ENCODE measurements around the gene NACAD. TPM values are rescaled to one million over a fixed set of nuclear protein-coding genes. Genes with fewer than 3 reads are reported as not detected.
"Not testable (repeated sequence)": the region's sequence is repeated elsewhere in the genome, so short reads cannot be mapped to it uniquely, and the experiment has no call there.

Gene NACAD
- total RNA-seq, 1 donor from 2014 or later = 1.0 TPM

DNA sequence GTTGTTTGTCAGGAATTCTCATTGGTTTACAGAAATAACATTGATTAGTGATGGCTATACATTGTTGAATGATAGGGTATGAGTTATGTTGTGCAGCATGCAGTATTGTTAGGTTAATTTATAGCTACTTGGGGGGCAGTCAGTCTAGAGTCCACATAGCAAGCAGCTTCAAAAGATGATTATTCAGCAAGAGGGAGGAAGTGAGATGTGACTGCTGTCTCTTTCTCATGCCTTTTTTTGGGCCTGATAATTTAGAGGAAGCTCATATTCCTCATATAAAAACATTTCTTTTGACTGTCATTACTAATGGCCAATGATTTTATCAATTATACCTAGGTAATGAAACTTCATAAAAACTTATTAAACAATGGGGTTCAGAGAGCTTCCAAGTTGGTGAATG is 26.2 kb upstream of the NACAD start:
- Histone ChIP-seq H3K27me3 (ENCODE audit: control insufficient read depth in 3 of 3, insufficient read depth in 3 of 3, low read length in 3 of 3) (peaks cover 0 to 4% (median 0%) of the 10 kb centered on the region in 3 donors), H3K4me1 (ENCODE audit: control insufficient read depth in 3 of 3, insufficient read depth in 3 of 3, low read length in 3 of 3) (peaks cover 8 to 22% (median 9%) of the 10 kb centered on the region in 3 donors), H3K9ac (ENCODE audit: low read depth in 1 of 3, low read length in 3 of 3) (no peak overlapping the region), H3K9me3 (ENCODE audit: control insufficient read depth in 3 of 3, low read length in 3 of 3) (no peaks in the 10 kb centered on the region), H3K27ac (ENCODE audit: low read depth, low read length) (no peak overlapping the region), H3K4me3 (ENCODE audit: low read length in 3 of 3) (no peak overlapping the region), H3K36me3 (ENCODE audit: control insufficient read depth in 3 of 3, insufficient read depth in 3 of 3, low read length in 3 of 3) (no peaks in the 10 kb centered on the region)

DNA sequence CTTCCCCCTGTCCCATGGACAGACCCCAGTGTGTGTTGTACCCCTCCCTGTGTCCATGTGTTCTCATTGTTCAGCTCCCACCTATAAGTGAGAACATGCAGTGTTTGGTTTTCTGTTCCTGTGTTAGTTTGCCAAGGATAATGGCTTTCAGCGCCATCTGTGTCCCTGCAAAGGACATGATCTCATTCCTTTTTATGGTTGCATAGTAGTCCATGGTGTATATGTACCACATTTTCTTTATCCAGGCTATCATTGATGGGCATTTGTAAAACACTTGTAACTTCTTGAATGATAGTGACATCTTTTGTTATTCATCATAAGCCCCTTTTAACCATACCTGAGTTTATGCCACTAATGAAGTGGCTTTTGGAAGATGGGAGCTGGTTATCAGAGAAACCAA is 25.5 kb upstream of the NACAD start:
- not testable (repeated sequence) for H3K9me3 ChIP-seq (ENCODE audit: control insufficient read depth in 3 of 3, low read length in 3 of 3)

DNA sequence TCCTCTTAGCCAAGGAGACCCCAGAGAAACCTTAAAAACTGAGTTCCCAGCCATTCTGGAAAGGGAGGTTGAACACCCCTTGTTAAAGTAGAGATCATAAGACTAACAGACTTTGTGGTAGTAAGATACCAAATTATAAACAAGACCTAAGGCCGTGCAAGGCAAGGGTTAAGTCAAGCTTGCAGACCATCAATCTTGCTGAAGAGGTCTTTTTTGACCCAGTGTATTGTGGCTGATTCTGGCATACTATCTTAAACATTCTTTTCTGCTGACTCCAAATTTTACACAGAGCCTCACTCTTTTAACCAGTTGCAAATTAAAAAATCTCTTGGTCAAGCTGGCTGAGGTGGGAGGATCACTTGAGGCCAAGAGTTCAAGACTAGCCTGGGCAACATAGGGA is 23.9 kb upstream of the NACAD start:
- Histone ChIP-seq H3K4me3 (ENCODE audit: low read length in 3 of 3) (peak overlapping the region; percentile 87 to 100 (median 100)), H3K9ac (ENCODE audit: low read depth in 1 of 3, low read length in 3 of 3) (peak overlapping the region; percentile 83 to 98 (median 95)), H3K9me3 (ENCODE audit: control insufficient read depth in 3 of 3, low read length in 3 of 3) (no peaks in the 10 kb centered on the region), H3K27ac (ENCODE audit: low read depth, low read length) (no peak overlapping the region), H3K4me1 (ENCODE audit: control insufficient read depth in 3 of 3, insufficient read depth in 3 of 3, low read length in 3 of 3) (peaks cover 21 to 43% (median 23%) of the 10 kb centered on the region in 3 donors), H3K36me3 (ENCODE audit: control insufficient read depth in 3 of 3, insufficient read depth in 3 of 3, low read length in 3 of 3) (peaks cover 14 to 15% (median 14%) of the 10 kb centered on the region in 3 donors), H3K27me3 (ENCODE audit: control insufficient read depth in 3 of 3, insufficient read depth in 3 of 3, low read length in 3 of 3) (peaks cover 0 to 2% (median 0%) of the 10 kb centered on the region in 3 donors)

More for the DNA sequence above, 25.5 kb upstream of the NACAD start:
- H3K4me1 ChIP-seq (ENCODE audit: control insufficient read depth in 3 of 3, insufficient read depth in 3 of 3, low read length in 3 of 3) = peaks cover 9 to 27% (median 9%) of the 10 kb centered on the region in 3 donors
- H3K27ac ChIP-seq (ENCODE audit: low read depth, low read length); H3K9ac ChIP-seq (ENCODE audit: low read depth in 1 of 3, low read length in 3 of 3); H3K4me3 ChIP-seq (ENCODE audit: low read length in 3 of 3); H3K36me3 ChIP-seq (ENCODE audit: control insufficient read depth in 3 of 3, insufficient read depth in 3 of 3, low read length in 3 of 3); H3K27me3 ChIP-seq (ENCODE audit: control insufficient read depth in 3 of 3, insufficient read depth in 3 of 3, low read length in 3 of 3): not testable (repeated sequence)

DNA sequence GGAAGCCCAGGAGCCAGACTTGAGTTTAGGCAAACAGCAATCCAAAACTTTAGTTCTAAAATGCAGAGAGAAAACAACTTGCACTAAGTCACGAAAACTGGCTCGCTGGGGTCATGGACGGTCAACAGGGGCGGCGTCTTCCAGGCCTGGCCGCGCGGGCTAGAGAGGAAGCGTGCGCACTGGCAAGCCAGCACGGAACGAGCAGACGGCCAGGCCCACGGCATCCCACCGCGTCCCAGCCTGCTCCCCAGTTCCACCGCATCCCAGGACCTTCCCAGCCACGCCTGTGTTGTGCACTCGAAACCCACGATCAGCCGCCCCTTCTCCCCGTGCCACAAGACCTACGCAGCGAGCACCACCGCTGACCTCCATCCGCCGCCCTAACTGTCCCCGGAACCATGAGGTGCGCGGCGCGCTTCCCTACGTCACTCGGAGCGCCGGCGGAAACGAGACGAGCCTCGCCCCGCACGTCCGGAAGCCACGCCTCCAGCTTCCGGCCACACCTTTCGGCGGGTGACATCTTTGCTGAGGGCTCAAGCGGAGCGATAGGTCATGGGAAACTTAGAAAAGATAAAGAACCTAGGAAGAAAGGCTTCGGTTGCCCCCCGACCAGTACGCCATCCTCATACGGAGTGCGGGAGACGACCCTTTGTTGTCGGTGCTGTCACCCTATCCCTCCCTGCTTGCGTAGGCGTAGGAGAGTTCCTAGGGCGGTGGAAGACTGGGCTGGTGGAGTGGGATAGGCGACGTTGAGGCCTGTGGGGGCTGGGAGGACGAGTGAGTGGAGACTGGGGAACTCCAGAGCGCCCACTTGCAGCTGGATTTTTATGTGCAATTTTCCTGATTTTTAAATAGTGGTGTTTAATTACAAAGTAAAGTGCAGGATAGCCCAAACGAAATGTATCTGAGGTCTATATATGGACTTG is 22.8 kb upstream of the NACAD start, which contains the start of gene TBRG4:
Gene TBRG4, minus strand, starts transcription at position 400 of the 926 bp plus-strand sequence. CDS start 2,460 bp downstream, outside the sequence.
- Histone ChIP-seq H3K27ac (ENCODE audit: low read depth, low read length) (peak within 1 kb of the TSS; percentile 92), H3K9me3 (ENCODE audit: control insufficient read depth in 3 of 3, low read length in 3 of 3) (no peaks in the 10 kb centered on the region), H3K4me1 (ENCODE audit: control insufficient read depth in 3 of 3, insufficient read depth in 3 of 3, low read length in 3 of 3) (peaks cover 24 to 51% (median 27%) of the 10 kb centered on the region in 3 donors)

DNA sequence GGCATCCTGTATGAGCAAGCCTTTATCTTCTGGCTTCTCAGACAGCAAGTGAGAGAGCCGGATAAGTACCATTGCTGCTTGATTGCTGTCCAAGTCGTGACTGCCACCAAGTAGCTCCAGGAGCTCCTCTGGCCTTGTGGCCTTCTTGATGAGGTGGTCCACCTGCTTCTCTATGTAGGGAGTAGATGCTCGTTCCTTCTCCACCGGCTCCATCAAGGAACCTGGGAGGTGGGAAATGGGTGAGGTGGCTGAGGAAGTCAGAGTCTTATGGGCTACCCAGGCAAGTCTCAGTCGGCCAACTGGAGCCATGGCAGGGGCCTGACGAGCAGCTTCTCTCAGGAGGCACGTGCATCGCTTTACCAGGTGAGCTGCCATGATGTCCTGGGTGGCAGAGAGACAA is 20.1 kb upstream of the NACAD start:
- no peaks in the 10 kb centered on the region for H3K27me3 ChIP-seq (ENCODE audit: control insufficient read depth in 3 of 3, insufficient read depth in 3 of 3, low read length in 3 of 3)
- no peak overlapping the region for H3K27ac ChIP-seq (ENCODE audit: low read depth, low read length)
- H3K9ac ChIP-seq (ENCODE audit: low read depth in 1 of 3, low read length in 3 of 3) = no peak overlapping the region
- no peaks in the 10 kb centered on the region for H3K9me3 ChIP-seq (ENCODE audit: control insufficient read depth in 3 of 3, low read length in 3 of 3)
- H3K4me1 ChIP-seq (ENCODE audit: control insufficient read depth in 3 of 3, insufficient read depth in 3 of 3, low read length in 3 of 3) = peaks cover 30 to 69% (median 36%) of the 10 kb centered on the region in 3 donors
- H3K36me3 ChIP-seq (ENCODE audit: control insufficient read depth in 3 of 3, insufficient read depth in 3 of 3, low read length in 3 of 3) = peaks cover 49 to 53% (median 50%) of the 10 kb centered on the region in 3 donors
- H3K4me3 ChIP-seq (ENCODE audit: low read length in 3 of 3) = no peak overlapping the region

More for the DNA sequence above, 22.8 kb upstream of the NACAD start, which contains the start of gene TBRG4:
- Histone ChIP-seq H3K9ac (ENCODE audit: low read depth in 1 of 3, low read length in 3 of 3) (peak within 1 kb of the TSS; percentile 83 to 98 (median 95)), H3K4me3 (ENCODE audit: low read length in 3 of 3) (peak within 1 kb of the TSS; percentile 87 to 100 (median 100)), H3K36me3 (ENCODE audit: control insufficient read depth in 3 of 3, insufficient read depth in 3 of 3, low read length in 3 of 3) (peaks cover 24 to 26% (median 25%) of the 10 kb centered on the region in 3 donors), H3K27me3 (ENCODE audit: control insufficient read depth in 3 of 3, insufficient read depth in 3 of 3, low read length in 3 of 3) (no peaks in the 10 kb centered on the region)

DNA sequence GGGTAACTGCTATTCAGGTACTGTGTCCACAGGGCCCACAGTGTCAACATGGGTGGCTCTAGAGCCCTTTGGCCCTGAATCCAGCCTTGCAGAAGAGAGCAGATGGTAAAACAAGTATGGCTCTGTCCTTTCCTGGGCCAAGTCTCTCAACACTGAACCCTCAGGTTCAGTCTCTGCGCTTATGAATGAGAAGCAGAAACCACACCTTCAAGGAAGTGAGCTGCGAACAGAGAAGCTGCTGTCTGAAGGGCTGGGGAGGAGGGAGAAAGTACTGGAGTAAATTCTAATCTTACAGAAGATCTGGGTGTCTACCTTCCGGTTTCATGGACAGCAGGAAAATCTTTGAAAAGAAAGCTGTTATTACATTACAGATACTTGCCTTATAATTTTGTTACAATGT is 18.6 kb upstream of the NACAD start:
- H3K9me3 ChIP-seq (ENCODE audit: control insufficient read depth in 3 of 3, low read length in 3 of 3) = no peaks in the 10 kb centered on the region
- peaks cover 64 to 68% (median 65%) of the 10 kb centered on the region in 3 donors for H3K36me3 ChIP-seq (ENCODE audit: control insufficient read depth in 3 of 3, insufficient read depth in 3 of 3, low read length in 3 of 3)
- no peaks in the 10 kb centered on the region for H3K27me3 ChIP-seq (ENCODE audit: control insufficient read depth in 3 of 3, insufficient read depth in 3 of 3, low read length in 3 of 3)
- no peak overlapping the region for H3K4me3 ChIP-seq (ENCODE audit: low read length in 3 of 3)
- no peak overlapping the region for H3K27ac ChIP-seq (ENCODE audit: low read depth, low read length)
- H3K9ac ChIP-seq (ENCODE audit: low read depth in 1 of 3, low read length in 3 of 3) = peak overlapping the region in 1 of 3 donors; percentile 50
- H3K4me1 ChIP-seq (ENCODE audit: control insufficient read depth in 3 of 3, insufficient read depth in 3 of 3, low read length in 3 of 3) = peaks cover 28 to 67% (median 34%) of the 10 kb centered on the region in 3 donors

DNA sequence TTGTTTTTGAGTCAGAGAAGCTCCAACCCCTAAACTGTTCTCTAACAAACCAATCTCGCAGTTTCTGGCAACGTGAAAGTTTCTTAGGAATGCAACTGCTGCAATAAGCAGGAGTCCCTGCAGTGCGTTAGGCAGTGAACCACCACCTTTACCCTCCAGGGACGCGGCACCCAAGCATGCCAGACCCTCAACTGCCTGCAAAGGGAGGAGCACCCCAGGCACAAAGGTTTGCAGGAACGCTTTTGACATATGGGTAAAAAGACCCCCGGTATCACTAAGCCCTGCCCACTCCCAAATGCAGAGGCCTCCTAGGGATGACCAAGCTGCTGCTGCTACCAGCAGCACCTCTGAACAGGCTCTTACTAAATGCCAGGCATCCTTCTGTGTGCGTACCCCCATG is 18.1 kb upstream of the NACAD start:
- H3K27ac ChIP-seq (ENCODE audit: low read depth, low read length) = no peak overlapping the region
- peaks cover 25 to 62% (median 34%) of the 10 kb centered on the region in 3 donors for H3K4me1 ChIP-seq (ENCODE audit: control insufficient read depth in 3 of 3, insufficient read depth in 3 of 3, low read length in 3 of 3)
- H3K9ac ChIP-seq (ENCODE audit: low read depth in 1 of 3, low read length in 3 of 3) = peak overlapping the region in 1 of 3 donors; percentile 50
- H3K4me3 ChIP-seq (ENCODE audit: low read length in 3 of 3) = no peak overlapping the region
- peaks cover 69 to 73% (median 70%) of the 10 kb centered on the region in 3 donors for H3K36me3 ChIP-seq (ENCODE audit: control insufficient read depth in 3 of 3, insufficient read depth in 3 of 3, low read length in 3 of 3)
- H3K9me3 ChIP-seq (ENCODE audit: control insufficient read depth in 3 of 3, low read length in 3 of 3) = no peaks in the 10 kb centered on the region
- H3K27me3 ChIP-seq (ENCODE audit: control insufficient read depth in 3 of 3, insufficient read depth in 3 of 3, low read length in 3 of 3) = no peaks in the 10 kb centered on the region

DNA sequence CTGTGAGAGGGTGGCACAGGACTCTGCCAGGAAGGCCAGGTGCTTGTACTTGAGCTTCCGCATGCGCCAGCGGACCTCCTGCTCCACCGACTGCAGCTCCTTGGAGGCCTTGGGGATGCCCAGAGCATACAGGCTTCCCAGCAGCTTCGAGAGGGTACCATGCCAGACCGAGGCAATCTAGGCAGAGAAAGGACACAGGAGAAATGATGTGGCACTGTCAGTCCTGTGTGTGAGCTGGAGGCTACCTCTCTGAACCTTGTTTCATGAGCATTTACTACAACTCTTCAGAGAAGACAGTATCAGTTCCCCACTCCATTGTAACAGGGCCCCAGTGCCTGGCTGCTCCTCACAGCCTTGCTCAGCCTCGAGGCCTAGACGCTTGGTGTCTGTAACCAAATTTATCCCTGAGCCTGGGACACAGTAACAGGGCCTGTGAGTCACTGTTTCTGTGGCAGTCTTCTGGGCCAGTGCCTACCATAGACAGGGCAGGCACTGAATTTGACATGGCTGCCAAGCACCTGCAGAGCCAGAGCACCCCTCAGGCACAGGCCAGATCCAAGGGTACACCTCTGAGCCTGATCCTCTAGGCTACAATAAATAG is 16.9 kb upstream of the NACAD start:
- Histone ChIP-seq H3K4me1 (ENCODE audit: control insufficient read depth in 3 of 3, insufficient read depth in 3 of 3, low read length in 3 of 3) (peaks cover 24 to 54% (median 34%) of the 10 kb centered on the region in 3 donors), H3K36me3 (ENCODE audit: control insufficient read depth in 3 of 3, insufficient read depth in 3 of 3, low read length in 3 of 3) (peaks cover 81 to 85% (median 82%) of the 10 kb centered on the region in 3 donors), H3K4me3 (ENCODE audit: low read length in 3 of 3) (no peak overlapping the region), H3K27me3 (ENCODE audit: control insufficient read depth in 3 of 3, insufficient read depth in 3 of 3, low read length in 3 of 3) (no peaks in the 10 kb centered on the region), H3K27ac (ENCODE audit: low read depth, low read length) (no peak overlapping the region), H3K9ac (ENCODE audit: low read depth in 1 of 3, low read length in 3 of 3) (peak overlapping the region in 1 of 3 donors; percentile 16), H3K9me3 (ENCODE audit: control insufficient read depth in 3 of 3, low read length in 3 of 3) (no peaks in the 10 kb centered on the region)

DNA sequence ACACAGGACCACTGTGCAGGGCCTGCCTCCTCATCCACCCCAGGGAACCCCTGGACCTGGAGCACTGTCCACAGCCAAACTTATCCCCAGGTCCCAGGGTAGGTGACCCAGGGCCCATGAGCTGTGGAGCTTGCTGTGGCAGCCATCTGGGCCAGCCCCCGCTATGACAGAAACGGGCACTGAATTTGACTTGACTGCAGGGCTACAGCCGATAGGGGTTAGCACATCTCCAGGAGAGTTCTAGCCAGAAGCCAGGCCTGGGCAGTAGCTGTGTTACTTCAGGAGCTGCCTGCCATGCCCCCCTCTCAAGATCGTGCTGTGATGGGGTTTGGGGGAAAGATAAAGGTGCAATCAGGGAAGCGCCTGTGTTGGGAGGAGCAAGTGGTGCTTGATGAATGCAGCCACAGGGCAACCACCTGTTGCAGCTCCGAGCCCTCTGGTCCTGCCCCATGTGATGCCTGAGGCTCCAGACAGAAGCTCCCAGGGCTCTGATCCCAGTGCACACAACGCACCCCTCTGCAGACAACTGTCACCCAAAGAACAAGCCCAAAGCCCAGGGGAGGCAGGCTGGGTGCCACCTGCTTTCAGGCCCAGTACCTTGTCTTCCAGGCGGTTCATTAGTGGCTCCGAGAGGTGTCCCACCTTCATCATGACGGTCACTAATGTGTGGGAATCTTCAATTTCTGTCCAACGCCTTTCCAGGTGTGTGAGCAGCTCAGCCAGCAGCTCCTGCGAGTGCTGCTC is 16.2 kb upstream of the NACAD start:
- no peaks in the 10 kb centered on the region for H3K27me3 ChIP-seq (ENCODE audit: control insufficient read depth in 3 of 3, insufficient read depth in 3 of 3, low read length in 3 of 3)
- H3K4me1 ChIP-seq (ENCODE audit: control insufficient read depth in 3 of 3, insufficient read depth in 3 of 3, low read length in 3 of 3) = peaks cover 21 to 49% (median 30%) of the 10 kb centered on the region in 3 donors
- H3K9ac ChIP-seq (ENCODE audit: low read depth in 1 of 3, low read length in 3 of 3) = no peak overlapping the region
- no peaks in the 10 kb centered on the region for H3K9me3 ChIP-seq (ENCODE audit: control insufficient read depth in 3 of 3, low read length in 3 of 3)
- H3K4me3 ChIP-seq (ENCODE audit: low read length in 3 of 3) = no peak overlapping the region
- peaks cover 87 to 91% (median 88%) of the 10 kb centered on the region in 3 donors for H3K36me3 ChIP-seq (ENCODE audit: control insufficient read depth in 3 of 3, insufficient read depth in 3 of 3, low read length in 3 of 3)
- no peak overlapping the region for H3K27ac ChIP-seq (ENCODE audit: low read depth, low read length)
